Fibroblast of mammary gland (primary cell): ENCODE results near the gene YAP1.

Experiments used
- DNase-seq: peaks from one replicate; pipeline ENCODE4 v3.0.0-alpha.2; 2010; ENCODE audit warnings: low read depth
- H3K4me3 ChIP-seq: 2 replicates; pipeline ENCODE4 v1.5.1; 2011; ENCODE audit warnings: low read depth, mild to moderate bottlenecking, low read length, moderate library complexity; ENCODE audit not compliant: control insufficient read depth
- CTCF ChIP-seq: conservative IDR thresholded peaks from 2 replicates; pipeline ENCODE4 v1.5.1; 2011; ENCODE audit warnings: low read depth, low read length, inconsistent platforms; ENCODE audit not compliant: control insufficient read depth, insufficient read depth

Gene YAP1

GRCh38 chr11:102220728-102221467 is 110.7 kb downstream of the YAP1 start:
- H3K4me3 ChIP-seq = no peak overlapping the region
- no peak for TF ChIP-seq CTCF

GRCh38 chr11:102223859-102224258 is 113.6 kb downstream of the YAP1 start:
- TF ChIP-seq CTCF = no peak
- DNase-seq = no peak
- H3K4me3 ChIP-seq = no peak overlapping the region

More at GRCh38 chr11:102220728-102221467, 110.7 kb downstream of the YAP1 start:
- DNase-seq = peak; percentile 61

GRCh38 chr11:102225689-102226568 is 115.7 kb downstream of the YAP1 start:
- H3K4me3 ChIP-seq = no peak overlapping the region
- no peak for TF ChIP-seq CTCF

DNA sequence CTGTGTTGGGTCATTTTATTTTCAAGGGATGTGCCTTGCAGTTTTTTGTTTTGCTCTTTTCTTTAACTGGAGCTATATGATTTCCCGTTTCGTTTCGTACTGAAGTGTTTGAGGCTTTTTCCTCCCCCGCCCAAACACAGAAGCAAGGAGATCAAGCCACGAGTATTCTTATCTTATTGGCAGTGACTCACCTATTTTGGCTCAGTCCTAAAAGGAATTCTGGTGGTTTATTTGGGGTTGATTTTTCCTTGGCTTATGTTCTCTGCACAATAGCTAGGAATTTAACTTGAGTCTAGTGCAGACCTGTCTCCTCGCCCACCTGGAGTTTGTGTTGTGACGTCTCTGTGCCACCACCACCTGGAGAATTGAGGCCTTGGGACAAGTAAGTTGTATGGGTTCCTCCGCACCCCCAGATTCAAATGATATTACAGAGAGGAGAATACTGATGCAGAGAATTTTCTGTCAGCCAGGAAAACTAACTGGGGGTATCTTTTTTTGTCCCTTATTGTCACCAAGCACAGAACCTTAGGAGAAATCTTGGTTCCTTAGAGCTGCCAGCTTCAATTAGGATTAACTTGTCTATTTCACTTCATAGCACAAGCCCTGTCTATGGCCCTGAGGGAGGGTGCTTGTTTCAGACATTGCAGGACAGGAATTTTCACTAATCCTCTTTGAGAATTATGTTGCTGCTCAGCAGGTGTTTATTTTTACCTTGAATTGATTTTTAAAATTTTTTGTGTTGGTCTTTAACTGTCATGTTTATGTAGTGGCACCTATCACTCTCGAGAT is 116.6 kb downstream of the YAP1 start:
- peak; percentile 67 for DNase-seq
- H3K4me3 ChIP-seq = no peak overlapping the region
- no peak for TF ChIP-seq CTCF

More at GRCh38 chr11:102225689-102226568, 115.7 kb downstream of the YAP1 start:
- DNase-seq = peak; percentile 96

DNA sequence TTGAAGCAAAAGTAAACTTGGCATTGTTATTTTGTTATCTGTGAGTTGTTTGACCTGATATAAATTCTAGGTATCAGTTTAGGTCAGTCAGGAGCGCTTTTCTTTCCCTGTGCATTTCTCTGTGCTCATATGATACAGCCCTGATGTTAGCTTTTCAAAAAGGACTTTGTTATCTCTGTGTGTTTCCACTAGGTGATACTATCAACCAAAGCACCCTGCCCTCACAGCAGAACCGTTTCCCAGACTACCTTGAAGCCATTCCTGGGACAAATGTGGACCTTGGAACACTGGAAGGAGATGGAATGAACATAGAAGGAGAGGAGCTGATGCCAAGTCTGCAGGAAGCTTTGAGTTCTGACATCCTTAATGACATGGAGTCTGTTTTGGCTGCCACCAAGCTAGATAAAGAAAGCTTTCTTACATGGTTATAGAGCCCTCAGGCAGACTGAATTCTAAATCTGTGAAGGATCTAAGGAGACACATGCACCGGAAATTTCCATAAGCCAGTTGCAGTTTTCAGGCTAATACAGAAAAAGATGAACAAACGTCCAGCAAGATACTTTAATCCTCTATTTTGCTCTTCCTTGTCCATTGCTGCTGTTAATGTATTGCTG is 119.4 kb downstream of the YAP1 start:
- no peak for DNase-seq
- TF ChIP-seq CTCF = no peak
- H3K4me3 ChIP-seq = no peak overlapping the region

DNA sequence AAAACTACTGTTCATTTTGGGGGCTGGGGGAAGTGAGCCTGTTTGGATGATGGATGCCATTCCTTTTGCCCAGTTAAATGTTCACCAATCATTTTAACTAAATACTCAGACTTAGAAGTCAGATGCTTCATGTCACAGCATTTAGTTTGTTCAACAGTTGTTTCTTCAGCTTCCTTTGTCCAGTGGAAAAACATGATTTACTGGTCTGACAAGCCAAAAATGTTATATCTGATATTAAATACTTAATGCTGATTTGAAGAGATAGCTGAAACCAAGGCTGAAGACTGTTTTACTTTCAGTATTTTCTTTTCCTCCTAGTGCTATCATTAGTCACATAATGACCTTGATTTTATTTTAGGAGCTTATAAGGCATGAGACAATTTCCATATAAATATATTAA is 119.9 kb downstream of the YAP1 start:
- no peak for TF ChIP-seq CTCF
- DNase-seq = no peak
- no peak overlapping the region for H3K4me3 ChIP-seq
